Fibroblast of peridontal ligament (primary cell): ENCODE measurements around the gene RGMB.

Experiments used
- DNase-seq: peaks from one replicate; pipeline ENCODE4 v3.0.0-alpha.2; 2010; ENCODE audit errors: extremely low read depth

The RGMB gene

DNA sequence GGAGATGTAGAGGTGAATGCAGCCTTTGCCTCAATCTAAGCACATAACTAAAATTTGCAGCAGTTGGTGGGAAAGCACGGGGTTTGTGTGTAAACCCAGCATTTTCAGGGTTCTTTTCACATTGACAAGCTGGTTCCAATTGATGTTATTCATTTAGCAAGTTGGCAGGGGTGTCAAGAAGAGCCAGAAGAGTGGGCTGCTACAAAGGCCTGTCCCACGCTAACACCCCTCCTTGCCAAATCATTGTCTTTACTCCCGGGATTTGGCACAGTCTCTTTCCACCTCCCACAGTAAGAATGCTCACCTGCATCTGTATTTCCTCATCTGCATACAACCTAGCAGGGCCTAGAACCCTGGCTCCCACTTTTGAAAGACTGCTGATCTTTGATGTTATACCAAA, 11.8 kb downstream of the RGMB start:
- no peak for DNase-seq

DNA sequence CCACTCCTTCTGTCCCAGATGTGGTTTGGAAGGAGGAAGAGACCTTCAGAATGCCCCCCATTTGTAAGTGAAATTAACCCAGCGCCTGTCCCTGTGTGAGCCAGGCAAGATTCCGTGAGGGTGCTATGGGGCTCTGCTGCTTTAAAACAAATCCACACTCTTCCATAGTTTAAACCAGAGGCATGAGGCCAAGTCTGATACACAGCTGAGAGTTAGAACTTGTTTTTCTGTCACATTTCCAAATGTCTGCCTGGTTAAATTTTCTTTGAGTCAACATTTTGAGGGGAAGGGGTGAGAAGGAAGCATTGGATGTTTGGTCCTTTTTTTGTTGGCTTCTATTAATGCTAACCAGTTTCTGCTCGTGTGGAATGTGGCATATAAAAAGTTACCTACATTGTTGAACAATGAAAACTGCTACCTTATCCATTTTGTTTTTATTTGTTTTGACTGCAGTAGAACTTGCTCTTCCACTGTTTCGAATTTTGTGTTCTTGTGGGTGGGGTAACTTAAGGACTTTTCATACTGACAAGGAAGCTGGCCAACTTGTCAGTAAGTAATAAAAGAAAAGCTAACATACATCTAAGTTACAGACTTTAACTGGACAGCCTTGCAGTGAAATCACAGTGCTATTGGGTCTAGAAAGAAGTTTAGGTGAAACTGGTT, 12.9 kb downstream of the RGMB start:
- DNase-seq, result peak; percentile 67

DNA sequence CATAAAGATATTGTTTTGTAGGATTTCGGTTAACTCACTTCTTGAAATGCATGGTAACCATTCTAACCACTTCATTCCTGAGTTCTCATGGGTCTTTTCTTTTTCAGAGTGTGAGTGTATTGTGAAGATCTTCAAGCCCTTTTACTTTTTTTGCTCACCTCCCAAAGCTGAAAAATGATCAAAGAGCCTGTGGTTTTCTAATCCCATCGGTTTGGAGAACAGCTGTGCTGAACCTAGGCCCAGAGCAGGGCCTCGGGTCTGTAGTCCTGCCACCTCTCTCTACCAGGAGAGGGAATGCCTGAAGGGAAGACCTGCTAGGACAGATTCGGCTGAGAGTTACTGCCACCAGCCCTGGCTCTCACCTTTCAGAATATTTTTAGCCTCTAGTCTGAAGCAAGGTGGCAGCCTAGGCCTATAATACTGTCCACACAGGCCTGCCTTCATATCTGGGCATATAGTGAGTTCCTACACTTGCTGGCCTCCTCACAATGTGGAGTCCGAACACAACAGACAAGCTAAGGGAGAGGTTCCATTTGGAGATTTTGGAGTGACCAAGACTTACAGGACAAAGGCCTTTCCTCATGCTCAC, 13.8 kb downstream of the RGMB start:
- DNase-seq, result no peak

DNA sequence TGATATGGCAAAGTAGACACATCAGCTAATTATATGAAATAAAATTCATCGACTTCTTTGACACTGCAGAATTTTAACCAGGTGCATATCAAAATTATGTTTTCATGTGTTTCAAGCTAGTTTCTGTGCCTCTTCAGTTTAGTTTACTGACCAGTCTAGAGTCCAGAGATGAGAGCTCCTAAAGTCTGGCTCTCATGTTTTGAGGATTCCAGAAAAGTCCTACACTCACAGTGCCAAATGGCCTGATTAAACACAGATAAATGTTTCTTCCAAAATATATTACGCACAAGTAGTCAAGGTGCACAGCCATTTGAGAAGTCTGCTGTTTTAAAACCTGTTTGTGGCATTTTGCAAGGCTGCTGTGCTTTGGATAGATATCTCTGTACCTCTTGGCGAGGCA, 15.6 kb downstream of the RGMB start:
- DNase-seq, result no peak

DNA sequence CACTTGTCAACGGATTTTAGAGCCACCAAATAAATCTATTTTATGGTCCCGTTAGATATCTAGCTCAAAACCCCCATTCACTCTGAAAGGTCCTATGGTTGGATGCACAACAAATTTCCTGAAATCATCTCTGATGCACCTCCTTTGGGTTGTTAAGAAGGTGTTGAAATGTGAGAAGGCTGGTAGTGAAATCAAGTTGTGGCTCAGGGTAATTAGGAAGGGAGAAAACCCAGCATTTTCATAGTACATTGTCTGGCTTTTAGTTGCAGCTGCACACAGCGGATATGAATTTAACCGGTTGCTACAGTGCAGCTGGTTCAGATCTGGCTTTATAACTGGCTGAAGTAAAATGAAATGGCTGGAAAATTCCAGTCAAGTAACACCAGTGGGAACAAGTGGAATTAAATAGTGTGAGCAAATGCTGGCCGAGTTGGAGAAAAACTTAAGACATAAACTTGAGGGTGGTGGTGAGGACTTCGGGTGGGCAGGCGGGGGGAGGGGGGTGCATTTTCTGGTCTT, 17.6 kb downstream of the RGMB start:
- no peak for DNase-seq

DNA sequence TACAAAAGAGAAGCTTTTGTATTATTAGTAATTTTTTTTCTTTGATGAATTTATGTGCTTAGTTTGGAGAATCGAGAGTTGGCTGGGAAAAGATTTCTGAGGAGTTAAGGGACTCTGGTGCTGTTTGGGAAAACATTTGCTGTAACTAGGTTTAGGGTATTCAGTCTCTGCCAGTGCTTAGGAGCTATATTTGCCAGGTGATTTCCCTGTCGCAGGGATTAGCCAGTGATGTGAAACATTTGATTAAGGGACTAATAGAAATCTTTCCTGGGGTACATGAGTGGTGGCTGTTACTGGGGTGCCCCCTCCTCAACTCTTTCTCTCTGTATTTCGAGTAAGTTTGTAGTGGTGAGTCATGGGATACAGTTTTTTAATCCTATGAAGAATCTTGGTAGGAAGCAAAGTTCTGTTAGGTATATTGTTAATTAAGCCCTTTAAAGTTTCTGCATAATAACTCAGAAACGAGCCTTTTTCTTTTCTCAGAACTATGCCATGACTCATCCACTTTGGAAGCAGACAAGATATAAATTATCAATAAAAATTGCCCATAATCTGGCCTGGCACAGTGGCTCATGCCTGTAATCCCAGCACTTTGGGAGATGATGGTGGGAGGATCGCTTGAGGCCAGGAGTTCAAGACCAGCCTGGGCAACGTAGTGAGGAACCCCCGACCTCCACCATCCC, 18.6 kb downstream of the RGMB start:
- no peak for DNase-seq

DNA sequence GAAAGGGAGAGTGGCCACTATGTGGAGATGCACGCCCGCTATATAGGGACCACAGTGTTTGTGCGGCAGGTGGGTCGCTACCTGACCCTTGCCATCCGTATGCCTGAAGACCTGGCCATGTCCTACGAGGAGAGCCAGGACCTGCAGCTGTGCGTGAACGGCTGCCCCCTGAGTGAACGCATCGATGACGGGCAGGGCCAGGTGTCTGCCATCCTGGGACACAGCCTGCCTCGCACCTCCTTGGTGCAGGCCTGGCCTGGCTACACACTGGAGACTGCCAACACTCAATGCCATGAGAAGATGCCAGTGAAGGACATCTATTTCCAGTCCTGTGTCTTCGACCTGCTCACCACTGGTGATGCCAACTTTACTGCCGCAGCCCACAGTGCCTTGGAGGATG, 19.8 kb downstream of the RGMB start:
- DNase-seq, result no peak

DNA sequence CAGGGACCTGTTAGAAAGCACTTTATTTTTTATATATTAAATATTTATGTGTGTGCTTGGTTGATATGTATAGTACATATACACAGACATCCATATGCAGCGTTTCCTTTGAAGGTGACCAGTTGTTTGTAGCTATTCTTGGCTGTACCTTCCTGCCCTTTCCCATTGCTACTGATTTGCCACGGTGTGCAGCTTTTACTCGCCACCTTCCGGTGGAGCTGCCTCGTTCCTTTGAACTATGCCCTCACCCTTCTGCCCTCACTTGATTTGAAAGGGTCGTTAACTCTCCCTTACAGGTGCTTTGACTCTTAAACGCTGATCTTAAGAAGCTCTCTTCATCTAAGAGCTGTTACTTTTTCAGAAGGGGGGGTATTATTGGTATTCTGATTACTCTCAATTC, 20.5 kb downstream of the RGMB start:
- no peak for DNase-seq

DNA sequence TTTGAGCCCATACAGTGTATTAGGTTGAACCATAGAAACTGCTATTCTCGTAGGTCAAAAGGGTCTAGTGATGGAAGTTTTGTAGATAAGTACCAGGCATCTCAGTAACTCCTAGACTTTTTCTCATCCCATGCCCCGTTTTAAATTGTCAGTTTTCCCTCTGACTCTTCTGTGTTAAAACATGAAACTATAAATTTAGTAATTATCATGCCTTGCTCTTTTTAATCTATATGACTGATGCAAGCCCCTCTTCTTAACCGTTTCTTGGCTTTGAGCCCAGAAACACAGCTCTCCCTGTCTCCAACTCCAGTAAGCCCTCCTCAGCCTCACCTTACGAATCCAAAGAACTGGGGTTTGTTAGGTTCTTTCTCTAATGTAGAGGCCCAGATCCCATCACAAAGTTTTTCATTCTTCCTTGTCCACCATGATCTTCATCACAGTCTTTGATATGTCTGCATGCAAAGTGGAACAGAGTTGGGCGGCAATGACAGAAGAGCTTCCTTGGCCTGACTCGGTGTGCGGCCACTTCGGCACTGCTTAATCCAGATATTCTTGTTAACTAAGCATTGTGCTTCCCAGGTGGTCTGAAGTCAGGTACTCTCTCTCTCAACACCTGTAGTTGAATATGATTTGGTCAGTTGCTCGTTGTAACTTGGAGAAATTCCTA, 21.1 kb downstream of the RGMB start:
- DNase-seq, result no peak

DNA sequence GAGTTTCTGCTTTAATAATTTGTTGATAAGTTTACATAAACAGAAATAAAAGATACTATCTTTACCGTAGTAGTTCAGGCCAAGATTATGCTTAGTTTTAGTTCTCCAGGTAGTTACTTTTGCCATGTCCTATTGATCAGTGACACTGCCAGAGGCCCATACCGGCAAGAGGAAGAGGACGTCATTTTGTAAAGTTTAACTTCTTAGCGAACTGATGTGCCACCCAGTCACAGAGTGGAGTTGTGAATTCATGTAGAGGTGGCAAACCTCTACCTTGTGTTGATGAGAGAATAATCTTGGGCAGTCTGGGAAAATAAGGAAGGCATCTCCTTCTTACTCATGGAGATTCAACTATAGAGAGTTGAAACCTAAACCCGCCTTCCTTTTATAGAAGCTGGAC, 21.8 kb downstream of the RGMB start:
- DNase-seq, result no peak

DNA sequence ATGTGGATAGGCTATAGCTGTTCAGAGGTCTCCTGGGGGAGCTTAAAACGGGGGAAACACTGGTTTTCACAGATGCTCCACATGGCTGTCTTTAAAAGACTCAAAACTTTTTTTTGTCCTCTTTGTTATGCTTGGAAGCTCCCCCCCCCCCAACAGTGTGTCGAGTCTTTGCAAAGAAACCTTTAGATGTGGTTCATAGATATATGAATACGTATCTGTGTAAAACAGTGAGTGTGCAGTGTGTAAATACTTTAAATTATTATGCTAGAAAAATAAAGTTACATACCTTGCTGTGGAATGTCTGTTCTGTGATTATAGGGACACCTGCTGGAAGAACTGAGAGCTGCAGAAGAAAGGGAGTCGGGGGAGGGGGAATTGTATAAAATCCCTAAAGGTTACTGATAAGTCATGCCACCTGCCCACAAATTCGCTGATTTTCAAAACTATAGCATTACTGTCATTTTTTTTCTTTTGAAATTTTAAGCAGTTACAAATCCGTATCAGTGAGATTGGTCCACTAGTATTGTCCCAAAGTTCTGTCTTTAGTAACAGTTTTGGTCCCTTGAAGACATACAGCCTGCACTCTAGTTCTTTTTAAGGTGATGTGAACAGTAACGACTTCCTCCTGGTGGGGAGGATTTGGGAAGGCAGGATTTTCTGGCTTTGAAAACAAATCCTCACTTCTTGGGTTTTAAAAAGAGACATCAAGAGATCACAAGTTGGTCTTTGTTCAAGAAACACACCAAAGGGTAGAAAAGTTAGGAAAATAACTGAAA, 22.9 kb downstream of the RGMB start:
- DNase-seq, result peak; percentile 77

DNA sequence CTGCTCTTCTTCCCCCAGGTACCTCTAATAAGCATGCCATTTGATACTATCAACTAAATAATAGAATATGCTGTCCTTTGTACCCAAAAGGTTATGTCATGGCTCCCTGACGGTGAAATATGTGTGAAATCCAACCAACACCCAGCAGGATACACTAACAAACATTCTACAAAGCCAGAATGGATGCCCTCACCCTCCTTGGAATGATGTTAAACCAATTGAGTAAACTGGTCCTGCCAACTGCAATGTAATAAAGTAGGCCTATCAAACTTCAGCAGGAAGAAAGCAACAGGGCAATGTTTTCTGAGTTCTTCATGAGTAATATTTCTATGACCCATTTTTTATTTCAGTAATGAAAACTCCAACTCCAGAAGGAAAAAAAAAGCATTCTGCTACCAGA, 24.9 kb downstream of the RGMB start:
- DNase-seq, result no peak

DNA sequence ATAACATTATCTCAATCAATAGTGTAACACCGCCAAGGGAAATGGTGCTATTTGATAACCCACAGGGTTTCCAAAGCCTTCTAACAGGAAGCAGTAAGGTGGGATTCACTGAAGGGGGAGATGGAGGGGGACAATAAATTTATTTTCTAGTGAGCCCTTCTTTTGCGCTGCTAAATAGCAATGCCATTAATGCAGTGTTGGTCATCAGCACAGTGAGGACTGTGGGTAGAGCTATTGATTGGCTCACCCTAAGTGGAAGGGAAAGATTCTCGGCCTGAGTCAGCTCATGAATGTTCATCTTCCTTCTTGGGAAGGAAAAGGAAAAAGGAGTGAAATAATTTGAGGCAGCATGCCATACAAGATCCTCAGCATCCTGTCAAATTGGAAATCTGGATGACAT, 25.4 kb downstream of the RGMB start:
- DNase-seq, result no peak

DNA sequence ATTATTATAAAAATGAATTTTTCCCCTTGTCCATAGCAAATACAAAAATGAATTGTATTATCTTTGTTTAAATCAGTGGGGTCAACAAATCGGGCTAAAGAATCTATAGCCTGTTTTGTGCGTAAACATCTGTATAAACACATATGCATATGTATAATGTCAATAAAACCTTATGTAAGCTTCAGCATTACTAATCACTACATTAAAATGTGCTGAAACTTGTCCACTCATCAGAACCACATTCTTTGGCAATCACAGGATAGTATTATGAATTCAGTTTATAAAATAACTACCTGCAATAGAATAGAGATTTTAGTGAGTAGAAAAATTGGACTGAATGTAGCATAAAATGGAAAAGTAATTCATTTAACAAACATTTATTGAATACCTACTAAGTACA, 30.6 kb downstream of the RGMB start:
- no peak for DNase-seq

DNA sequence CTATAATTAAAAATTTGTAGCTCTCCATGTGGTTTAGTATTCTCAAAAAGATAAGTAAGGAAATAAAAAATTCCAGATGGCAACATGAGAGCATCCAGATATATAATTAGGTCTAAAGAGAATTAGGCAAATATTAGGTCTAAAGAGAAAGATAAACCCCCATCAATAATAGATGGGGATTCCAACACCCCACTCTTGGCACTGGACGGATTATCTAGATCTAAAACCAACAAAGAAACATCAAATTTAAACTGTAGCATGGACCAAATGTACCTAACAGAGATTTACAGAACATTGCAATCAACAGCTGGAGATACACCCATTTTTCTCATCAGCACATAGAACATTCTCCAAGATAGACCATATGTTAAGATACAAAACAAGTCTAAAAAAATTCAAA, 31.6 kb downstream of the RGMB start:
- no peak for DNase-seq

DNA sequence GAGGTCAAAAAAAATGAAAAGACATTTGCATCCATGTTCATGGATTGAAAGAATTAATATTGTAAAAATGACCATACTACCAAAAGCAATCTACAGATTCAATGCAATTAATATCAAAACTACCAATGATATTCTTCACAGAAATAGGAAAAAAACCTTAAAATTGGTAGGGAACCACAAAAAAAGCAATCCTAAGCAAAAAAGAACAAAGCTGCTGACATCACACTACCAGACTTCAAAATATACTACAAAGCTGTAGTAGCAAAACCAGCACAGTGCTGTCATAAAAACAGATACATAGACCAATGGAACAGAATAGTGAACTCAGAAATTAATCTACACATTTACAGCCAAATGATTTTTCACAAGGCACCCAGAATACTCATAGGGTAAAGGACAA, 34.3 kb downstream of the RGMB start:
- DNase-seq, result no peak

DNA sequence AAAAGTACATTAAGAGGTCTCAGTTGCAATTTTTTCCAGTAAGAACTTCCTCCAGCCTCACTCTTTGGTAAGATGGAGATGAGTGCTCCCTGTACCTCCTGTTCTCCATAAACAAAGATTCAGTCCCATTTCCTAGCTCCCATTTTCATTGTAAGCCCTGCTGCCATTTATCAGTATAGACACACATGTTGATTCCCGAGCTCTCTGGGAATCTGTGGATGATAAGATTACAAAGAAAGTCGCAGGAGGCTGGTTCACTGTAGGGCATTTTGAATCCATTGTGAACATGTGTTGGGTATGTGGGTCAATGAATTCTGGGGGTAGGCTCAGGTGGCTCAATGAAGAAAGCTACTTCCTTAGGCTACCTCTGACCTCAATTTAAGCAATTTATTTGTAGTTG, 36.7 kb downstream of the RGMB start:
- no peak for DNase-seq

DNA sequence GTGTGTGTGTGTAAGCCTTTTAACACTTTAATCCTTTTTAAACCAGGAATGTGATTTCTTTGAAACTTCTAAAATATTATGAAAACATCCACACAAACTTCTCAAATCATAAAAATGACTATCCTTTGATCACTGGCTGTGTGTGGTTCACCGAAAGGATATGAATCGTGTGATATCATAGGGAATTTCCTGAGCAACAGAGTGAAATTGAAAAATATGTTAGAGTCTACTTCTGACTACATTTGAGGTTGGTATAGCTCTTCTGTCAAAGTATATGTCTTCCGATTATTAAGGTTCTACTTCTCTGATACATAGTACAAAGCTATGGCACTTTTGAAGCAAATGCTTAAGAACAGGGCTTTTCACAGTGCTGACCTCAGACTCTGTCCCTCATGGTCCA, 40.3 kb downstream of the RGMB start:
- no peak for DNase-seq

DNA sequence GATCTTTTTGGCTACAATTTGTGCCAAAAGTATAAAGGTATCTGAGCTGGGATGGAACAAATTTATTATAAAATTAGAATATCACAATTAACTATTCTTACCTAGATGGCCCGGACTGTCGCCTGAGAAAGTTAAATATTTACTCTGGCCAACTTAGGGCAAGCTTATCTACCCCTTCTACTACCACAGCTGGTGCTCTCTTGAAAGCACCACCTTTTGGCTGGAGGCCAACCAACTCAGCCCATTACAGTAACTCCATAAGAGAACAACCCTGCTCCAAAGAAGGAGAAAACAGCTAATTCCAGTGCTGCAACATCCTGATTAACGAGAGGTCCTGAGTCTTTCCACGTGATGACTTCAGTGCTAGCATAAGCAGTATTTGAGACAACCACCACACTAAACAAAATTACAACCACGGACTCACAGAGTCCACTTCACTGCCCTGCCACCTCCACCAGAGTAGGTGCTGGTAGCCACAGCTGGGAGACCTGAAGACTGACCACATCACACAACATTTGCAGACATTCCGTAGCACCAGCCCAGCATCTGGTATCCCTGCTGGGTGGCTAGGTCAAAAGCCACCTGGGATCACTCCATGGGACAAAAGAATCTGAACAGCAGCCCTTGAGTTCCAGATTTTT, 43.2 kb downstream of the RGMB start:
- DNase-seq, result no peak

DNA sequence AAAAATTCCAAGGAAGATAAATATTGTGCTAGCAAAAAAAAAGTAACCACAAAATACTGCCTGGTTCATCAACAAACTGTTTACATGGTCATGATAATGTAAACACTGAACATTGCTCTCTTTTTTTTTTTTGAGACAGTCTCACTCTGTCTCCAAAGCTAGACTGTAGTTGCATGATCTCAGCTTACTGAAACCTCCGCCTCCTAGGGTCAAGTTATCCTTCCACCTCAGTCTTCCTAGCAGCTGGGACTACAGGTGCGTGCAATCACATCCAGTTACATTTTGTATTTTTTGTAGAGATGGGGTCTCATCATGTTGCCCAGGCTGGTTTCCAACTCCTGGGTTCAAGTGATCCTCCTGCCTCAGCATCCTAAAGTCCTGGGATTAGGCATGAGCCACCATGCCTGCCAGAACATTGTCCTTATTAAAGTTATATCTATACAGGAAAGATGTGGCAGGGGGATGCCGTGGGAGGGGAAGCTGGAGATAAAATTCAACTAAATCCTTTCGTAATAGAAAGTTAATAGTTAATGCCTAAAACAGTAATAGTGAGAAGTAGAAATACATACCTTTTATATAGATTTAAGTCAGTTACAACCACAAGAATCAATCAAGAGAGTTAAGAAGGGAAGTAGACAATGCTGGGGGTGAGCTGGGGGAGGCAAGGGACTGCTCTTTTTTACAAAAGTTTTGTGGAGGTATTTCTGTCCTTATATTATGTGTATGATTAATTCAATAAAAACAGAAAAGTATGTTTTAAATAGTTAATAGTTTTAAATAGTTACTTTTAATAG, 52.3 kb downstream of the RGMB start:
- DNase-seq, result no peak

DNA sequence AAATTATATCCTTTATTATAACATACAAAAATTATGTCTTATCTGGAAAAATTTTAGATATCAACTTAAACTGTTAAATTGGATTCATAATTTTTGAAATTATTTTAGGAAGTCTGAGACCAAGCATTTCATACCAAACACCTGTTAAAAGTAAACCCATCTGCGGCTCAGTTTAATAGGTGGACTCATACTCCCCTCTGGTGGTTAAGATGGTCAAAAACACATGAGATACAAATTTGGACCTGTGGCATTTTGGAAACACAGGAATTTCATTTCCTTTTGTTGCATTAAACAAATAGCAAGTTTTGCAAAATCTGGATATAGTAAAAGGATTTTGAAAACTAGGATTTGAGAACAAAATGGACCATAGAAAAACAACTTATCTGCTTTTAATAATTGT, 53.7 kb downstream of the RGMB start:
- peak; percentile 73 for DNase-seq
